SU-DHL-6 (cell line): ENCODE measurements around the gene GIPR.

Experiments
- H2AFZ ChIP-seq: fragments of 200-600 bp; sonication (generic); 2 replicates; pipeline ENCODE4 v1.6.1; 2014; ENCODE audit warnings: low read depth, mild to moderate bottlenecking, moderate library complexity, mixed read lengths, antibody characterized with exemption, low read length; ENCODE audit not compliant: severe bottlenecking
- H3F3A ChIP-seq: fragments of 200-600 bp; shearing (Covaris generic); 2 replicates; pipeline ENCODE4 v1.6.0; 2016; ENCODE audit warnings: antibody characterized with exemption, mild to moderate bottlenecking; ENCODE audit not compliant: insufficient read depth
- H3K27ac ChIP-seq: fragments of 200-600 bp; sonication (generic); 2 replicates; pipeline ENCODE4 v1.5.1; 2016; ENCODE audit warnings: low read depth, mild to moderate bottlenecking, low read length, moderate library complexity, mixed read lengths
- H3K27me3 ChIP-seq: fragments of 200-600 bp; sonication (generic), shearing (Covaris generic); 2 replicates; pipeline ENCODE4 v1.6.0; 2014; ENCODE audit warnings: mild to moderate bottlenecking, low read length
- H3K36me3 ChIP-seq: fragments of 200-600 bp; sonication (generic); 2 replicates; pipeline ENCODE4 v1.6.1; 2014; ENCODE audit warnings: mild to moderate bottlenecking, low read length, mixed read lengths
- H3K4me2 ChIP-seq: fragments of 300-600, 200-600 bp; shearing (Covaris generic), sonication (generic); 2 replicates; pipeline ENCODE4 v1.6.0; 2014; ENCODE audit warnings: low read length, low read depth, mild to moderate bottlenecking; ENCODE audit not compliant: poor library complexity, severe bottlenecking
- H3K4me3 ChIP-seq: fragments of 200-600 bp; sonication (generic); 2 replicates; pipeline ENCODE4 v1.5.1; 2014; ENCODE audit warnings: antibody characterized with exemption, low read length, mild to moderate bottlenecking, mixed read lengths; ENCODE audit not compliant: insufficient read depth, poor library complexity, severe bottlenecking
- H3K79me2 ChIP-seq: fragments of 200-600 bp; sonication (generic); 2 replicates; pipeline ENCODE4 v1.6.1; 2014; ENCODE audit warnings: mild to moderate bottlenecking, low read length, moderate library complexity; ENCODE audit not compliant: insufficient read depth
- H3K9ac ChIP-seq: fragments of 200-600 bp; sonication (generic); 2 replicates; pipeline ENCODE4 v1.7.0; 2014; ENCODE audit warnings: mild to moderate bottlenecking, low read length
- H3K9me2 ChIP-seq: fragments of 200-600 bp; sonication (generic); replicated peaks from 2 replicates; pipeline ENCODE4 v1.6.1; 2014; ENCODE audit warnings: low read length; ENCODE audit not compliant: insufficient read depth
- H3K9me3 ChIP-seq: fragments of 200-600 bp; sonication (generic); 2 replicates; pipeline ENCODE4 v1.6.1; 2014; ENCODE audit warnings: low read length, mixed read lengths; ENCODE audit not compliant: insufficient read depth
- H4K20me1 ChIP-seq: fragments of 200-600 bp; sonication (generic); 2 replicates; pipeline ENCODE4 v1.6.1; 2014; ENCODE audit warnings: low read depth, mild to moderate bottlenecking, antibody characterized with exemption, low read length, moderate library complexity, mixed read lengths
- EZH2phosphoT487 ChIP-seq: fragments of 200-600 bp; sonication (generic), shearing (Covaris generic); conservative IDR thresholded peaks from 2 replicates; pipeline ENCODE4 v1.6.1; 2018; ENCODE audit warnings: mild to moderate bottlenecking, antibody characterized with exemption, low read length, moderate library complexity, mixed read lengths
- TF ChIP-seq, protein P1 (sequence below): fragments of 200-600 bp; sonication (generic); IDR thresholded peaks from one replicate; pipeline ENCODE4 v1.5.1; 2017; ENCODE audit warnings: antibody characterized with exemption, mild to moderate bottlenecking, low read length, moderate library complexity; ENCODE audit not compliant: insufficient read depth, poor library complexity, severe bottlenecking

The GIPR gene

DNA sequence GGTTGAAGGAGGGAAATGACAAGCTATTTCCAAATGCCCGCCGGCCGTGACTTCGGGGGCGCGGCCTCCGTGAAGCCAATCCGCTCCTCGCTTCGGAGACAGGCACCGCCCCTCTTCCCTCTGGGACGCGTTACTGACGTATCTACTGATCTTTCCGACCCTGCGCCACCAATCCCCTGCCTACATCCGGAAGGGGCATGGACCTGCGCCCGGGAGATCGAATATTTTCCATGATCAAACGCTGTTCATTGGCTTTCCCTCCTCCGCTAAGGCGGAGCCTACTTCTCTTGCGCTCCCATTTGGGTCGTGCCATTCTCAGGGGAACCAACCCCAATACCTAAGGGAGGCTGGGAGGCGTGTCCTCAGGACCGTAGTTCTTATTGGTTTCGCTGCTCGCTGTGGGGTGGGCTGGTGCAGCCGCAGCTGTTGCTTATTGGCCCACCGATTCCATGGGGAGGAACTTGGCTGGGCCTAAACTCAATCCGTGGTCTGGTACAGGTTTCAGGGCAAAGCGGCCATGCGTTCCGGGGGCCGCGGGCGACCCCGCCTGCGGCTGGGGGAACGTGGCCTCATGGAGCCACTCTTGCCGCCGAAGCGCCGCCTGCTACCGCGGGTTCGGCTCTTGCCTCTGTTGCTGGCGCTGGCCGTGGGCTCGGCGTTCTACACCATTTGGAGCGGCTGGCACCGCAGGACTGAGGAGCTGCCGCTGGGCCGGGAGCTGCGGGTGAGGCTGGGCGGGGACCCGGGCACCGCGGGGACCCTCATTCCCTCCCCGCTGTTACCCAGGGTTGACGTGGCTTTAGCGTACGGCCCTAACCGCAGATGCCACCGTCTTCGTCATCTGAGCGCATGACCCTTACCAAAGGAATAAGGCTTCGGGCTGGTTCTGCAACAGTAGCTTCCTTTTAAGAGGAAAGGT, 24.4 kb downstream of the GIPR start, which contains the start of gene QPCTL:
TSS of gene QPCTL (plus strand) at position 480 of the 919 bp plus-strand sequence. CDS start at position 518, 38 bp downstream.
- Histone ChIP-seq H3F3A (no peaks in the 10 kb centered on the region), H3K9ac (peak within 1 kb of the TSS; percentile 90), H3K36me3 (no peaks in the 10 kb centered on the region), H3K27ac (peak within 1 kb of the TSS; percentile 80), H2AFZ (peak within 1 kb of the TSS; percentile 75), H3K4me3 (peak within 1 kb of the TSS; percentile 97), H4K20me1 (no peaks in the 10 kb centered on the region), H3K9me2 (no peaks in the 10 kb centered on the region), H3K27me3 (no peaks in the 10 kb centered on the region), H3K9me3 (no peaks in the 10 kb centered on the region), H3K79me2 (peaks cover 30% of the 10 kb centered on the region), H3K4me2 (peak within 1 kb of the TSS; percentile 85)
- TF ChIP-seq, protein P1, sequence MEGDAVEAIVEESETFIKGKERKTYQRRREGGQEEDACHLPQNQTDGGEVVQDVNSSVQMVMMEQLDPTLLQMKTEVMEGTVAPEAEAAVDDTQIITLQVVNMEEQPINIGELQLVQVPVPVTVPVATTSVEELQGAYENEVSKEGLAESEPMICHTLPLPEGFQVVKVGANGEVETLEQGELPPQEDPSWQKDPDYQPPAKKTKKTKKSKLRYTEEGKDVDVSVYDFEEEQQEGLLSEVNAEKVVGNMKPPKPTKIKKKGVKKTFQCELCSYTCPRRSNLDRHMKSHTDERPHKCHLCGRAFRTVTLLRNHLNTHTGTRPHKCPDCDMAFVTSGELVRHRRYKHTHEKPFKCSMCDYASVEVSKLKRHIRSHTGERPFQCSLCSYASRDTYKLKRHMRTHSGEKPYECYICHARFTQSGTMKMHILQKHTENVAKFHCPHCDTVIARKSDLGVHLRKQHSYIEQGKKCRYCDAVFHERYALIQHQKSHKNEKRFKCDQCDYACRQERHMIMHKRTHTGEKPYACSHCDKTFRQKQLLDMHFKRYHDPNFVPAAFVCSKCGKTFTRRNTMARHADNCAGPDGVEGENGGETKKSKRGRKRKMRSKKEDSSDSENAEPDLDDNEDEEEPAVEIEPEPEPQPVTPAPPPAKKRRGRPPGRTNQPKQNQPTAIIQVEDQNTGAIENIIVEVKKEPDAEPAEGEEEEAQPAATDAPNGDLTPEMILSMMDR: no peak
- no peak for TF ChIP-seq EZH2phosphoT487

DNA sequence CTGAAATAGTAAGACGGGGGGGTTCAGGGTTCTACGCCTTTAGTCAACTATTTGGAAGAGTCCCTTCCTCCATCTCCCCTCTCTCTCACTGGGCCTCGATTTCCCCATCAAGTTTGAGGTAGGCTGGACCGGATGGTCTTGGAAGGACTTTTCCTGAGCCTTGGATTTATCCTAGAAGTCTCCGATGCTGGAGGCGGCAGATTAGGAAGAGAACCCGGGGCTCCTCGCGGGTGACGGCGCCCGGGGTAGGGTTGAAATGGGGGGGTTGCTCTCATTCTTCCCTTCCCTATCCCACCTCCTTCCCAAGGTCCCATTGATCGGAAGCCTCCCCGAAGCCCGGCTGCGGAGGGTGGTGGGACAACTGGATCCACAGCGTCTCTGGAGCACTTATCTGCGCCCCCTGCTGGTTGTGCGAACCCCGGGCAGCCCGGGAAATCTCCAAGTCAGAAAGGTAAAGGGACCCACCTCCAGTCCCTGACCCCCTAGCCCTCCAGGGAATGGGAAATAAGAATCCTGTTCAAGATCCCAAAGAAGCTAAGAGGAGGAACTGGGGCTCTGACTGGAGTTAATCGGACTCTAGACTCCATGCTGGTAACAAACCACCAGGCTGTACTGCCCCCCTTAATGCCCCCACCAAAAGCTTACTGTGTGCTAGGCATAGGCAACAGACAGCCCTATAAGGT, 25.2 kb downstream of the GIPR start:
- Histone ChIP-seq H3K27me3 (no peaks in the 10 kb centered on the region), H4K20me1 (no peaks in the 10 kb centered on the region), H3K36me3 (no peaks in the 10 kb centered on the region), H2AFZ (peak overlapping the region; percentile 28), H3K9me3 (no peaks in the 10 kb centered on the region), H3K9me2 (no peaks in the 10 kb centered on the region), H3K9ac (peak overlapping the region; percentile 90), H3K4me3 (peak overlapping the region; percentile 97), H3K27ac (peak overlapping the region; percentile 80), H3F3A (no peaks in the 10 kb centered on the region), H3K4me2 (peak overlapping the region; percentile 85), H3K79me2 (peaks cover 30% of the 10 kb centered on the region)
- TF ChIP-seq, protein P1: peak; percentile 99
- TF ChIP-seq EZH2phosphoT487: no peak

DNA sequence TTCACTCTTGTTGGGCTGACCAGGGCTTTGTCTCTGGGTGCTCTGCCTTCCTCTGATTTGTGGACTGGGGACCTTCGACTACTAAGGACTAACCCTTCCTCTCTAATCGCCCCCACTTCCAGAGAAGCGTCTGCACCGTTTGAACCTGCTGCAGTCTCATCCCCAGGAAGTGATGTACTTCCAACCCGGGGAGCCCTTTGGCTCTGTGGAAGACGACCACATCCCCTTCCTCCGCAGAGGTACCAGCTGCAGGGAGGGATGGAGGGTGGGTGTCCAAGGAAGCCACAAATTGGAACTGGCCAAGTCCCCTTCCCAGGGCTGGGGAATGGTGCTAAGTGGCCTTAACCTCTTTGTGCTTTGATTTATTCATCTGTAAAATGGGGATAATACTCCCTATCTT, 33.7 kb downstream of the GIPR start:
- peaks cover 21% of the 10 kb centered on the region for H3F3A ChIP-seq

More for the DNA sequence above, 33.7 kb downstream of the GIPR start:
- no peak overlapping the region for H3K27ac ChIP-seq
- TF ChIP-seq, protein P1: no peak
- TF ChIP-seq EZH2phosphoT487: no peak
- H3K79me2 ChIP-seq: no peaks in the 10 kb centered on the region
- H3K9me2 ChIP-seq: no peaks in the 10 kb centered on the region
- H3K4me2 ChIP-seq: no peak overlapping the region
- peaks cover 2% of the 10 kb centered on the region; the same call in 1 of the 2 replicates for H3K36me3 ChIP-seq
- H3K27me3 ChIP-seq: no peaks in the 10 kb centered on the region
- H2AFZ ChIP-seq: no peak overlapping the region
- H4K20me1 ChIP-seq: no peaks in the 10 kb centered on the region
- no peaks in the 10 kb centered on the region for H3K9me3 ChIP-seq
- no peak overlapping the region for H3K4me3 ChIP-seq
- H3K9ac ChIP-seq: no peak overlapping the region
